ENCODE measurements around the gene SYNGR2. TPM values are rescaled to one million over a fixed set of nuclear protein-coding genes. Genes with fewer than 3 reads are reported as not detected.

SYNGR2 gene
- total RNA-seq, 2 donors from 2014 or later, result 39.2 to 39.6 TPM

DNA sequence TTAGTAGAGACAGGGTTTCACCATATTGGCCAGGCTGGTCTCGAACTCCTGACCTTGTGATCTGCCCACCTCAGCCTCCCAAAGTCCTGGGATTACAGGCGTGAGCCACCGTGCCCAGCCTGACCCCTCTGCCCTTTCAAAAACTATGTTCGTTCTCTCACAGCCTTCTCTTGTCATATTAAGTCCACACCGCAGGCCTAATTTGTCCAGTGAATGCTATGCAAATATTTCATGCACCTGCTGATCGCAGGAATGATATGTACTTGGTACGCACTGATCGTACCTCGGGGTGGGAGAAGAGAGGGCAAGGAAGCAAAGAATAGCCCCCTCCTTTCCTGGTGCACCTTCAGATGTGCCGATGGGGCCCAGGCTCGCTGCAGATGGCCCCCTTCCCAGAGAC lies 42.7 kb downstream of the SYNGR2 start:
- Mint-ChIP-seq H3K4me1 (peaks cover 10% of the 10 kb centered on the region), H3K4me3 (no peak overlapping the region), H3K27me3 (ENCODE audit: insufficient read depth) (peaks cover 6% of the 10 kb centered on the region), H3K36me3 (ENCODE audit: low read depth) (peaks cover 3% of the 10 kb centered on the region), H3K9me3 (no peaks in the 10 kb centered on the region), H3K27ac (no peak overlapping the region)
- no peak overlapping the region for H3K9ac ChIP-seq (ENCODE audit: extremely low read depth, low read length, poor library complexity, severe bottlenecking)
- H3K27ac ChIP-seq (ENCODE audit: low read depth, low read length), result no peak overlapping the region
- H3K27me3 ChIP-seq (ENCODE audit: control insufficient read depth, insufficient read depth, low read length, poor library complexity, severe bottlenecking), result no peaks in the 10 kb centered on the region
- no peak for DNase-seq
- 88 to 98% methylated on average over 7 to 11 of the region's 11 CpGs for WGBS, 2 experiments (ENCODE audit: insufficient coverage in 1 of 2, insufficient read length in 1 of 2)
- peaks cover under 1% of the 10 kb centered on the region for H3K36me3 ChIP-seq (ENCODE audit: control insufficient read depth, insufficient read depth, low read length)
- no peaks in the 10 kb centered on the region for H3K9me3 ChIP-seq (ENCODE audit: control insufficient read depth, low read length)
- no peak for TF ChIP-seq CTCF (conservative IDR thresholded peaks at IDR 0.05)
- no peaks in the 10 kb centered on the region for H3K4me1 ChIP-seq (ENCODE audit: control insufficient read depth, insufficient read depth, low read length)
- H3K4me3 ChIP-seq (ENCODE audit: low read length), result no peak overlapping the region

DNA sequence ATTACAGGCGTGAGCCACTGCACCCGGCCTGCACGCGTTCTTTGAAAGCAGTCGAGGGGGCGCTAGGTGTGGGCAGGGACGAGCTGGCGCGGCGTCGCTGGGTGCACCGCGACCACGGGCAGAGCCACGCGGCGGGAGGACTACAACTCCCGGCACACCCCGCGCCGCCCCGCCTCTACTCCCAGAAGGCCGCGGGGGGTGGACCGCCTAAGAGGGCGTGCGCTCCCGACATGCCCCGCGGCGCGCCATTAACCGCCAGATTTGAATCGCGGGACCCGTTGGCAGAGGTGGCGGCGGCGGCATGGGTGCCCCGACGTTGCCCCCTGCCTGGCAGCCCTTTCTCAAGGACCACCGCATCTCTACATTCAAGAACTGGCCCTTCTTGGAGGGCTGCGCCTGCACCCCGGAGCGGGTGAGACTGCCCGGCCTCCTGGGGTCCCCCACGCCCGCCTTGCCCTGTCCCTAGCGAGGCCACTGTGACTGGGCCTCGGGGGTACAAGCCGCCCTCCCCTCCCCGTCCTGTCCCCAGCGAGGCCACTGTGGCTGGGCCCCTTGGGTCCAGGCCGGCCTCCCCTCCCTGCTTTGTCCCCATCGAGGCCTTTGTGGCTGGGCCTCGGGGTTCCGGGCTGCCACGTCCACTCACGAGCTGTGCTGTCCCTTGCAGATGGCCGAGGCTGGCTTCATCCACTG lies 45.8 kb downstream of the SYNGR2 start, which contains the start of gene BIRC5:
BIRC5 (plus strand) TSS at position 238 of the 690 bp plus-strand sequence; CDS start at position 302, 64 bp downstream.
- peak within 1 kb of the TSS; percentile 95 for H3K27ac Mint-ChIP-seq

GRCh38 chr17:78214706-78215061 lies 46.3 kb downstream of the SYNGR2 start:
- peak overlapping the region; percentile 98 for H3K4me3 ChIP-seq (ENCODE audit: low read length)
- H3K27ac ChIP-seq (ENCODE audit: low read depth, low read length), result no peak overlapping the region
- H3K27me3 Mint-ChIP-seq (ENCODE audit: insufficient read depth), result peaks cover 6% of the 10 kb centered on the region
- H3K4me1 ChIP-seq (ENCODE audit: control insufficient read depth, insufficient read depth, low read length), result no peaks in the 10 kb centered on the region
- no peaks in the 10 kb centered on the region for H3K9me3 Mint-ChIP-seq
- WGBS, 2 experiments (ENCODE audit: insufficient coverage in 1 of 2, insufficient read length in 1 of 2), result 19 to 20% methylated on average over 3 to 5 of the region's 5 CpGs
- no peak for TF ChIP-seq CTCF (conservative IDR thresholded peaks at IDR 0.05)
- H3K4me1 Mint-ChIP-seq, result peaks cover 10% of the 10 kb centered on the region
- peaks cover 23% of the 10 kb centered on the region for H3K36me3 ChIP-seq (ENCODE audit: control insufficient read depth, insufficient read depth, low read length)
- H3K9me3 ChIP-seq (ENCODE audit: control insufficient read depth, low read length), result no peaks in the 10 kb centered on the region
- H3K4me3 Mint-ChIP-seq, result peak overlapping the region; percentile 87
- peak overlapping the region; percentile 76 for H3K9ac ChIP-seq (ENCODE audit: extremely low read depth, low read length, poor library complexity, severe bottlenecking)
- no peak for DNase-seq
- H3K36me3 Mint-ChIP-seq (ENCODE audit: low read depth), result peaks cover 25% of the 10 kb centered on the region
- H3K27ac Mint-ChIP-seq, result peak overlapping the region; percentile 95
- H3K27me3 ChIP-seq (ENCODE audit: control insufficient read depth, insufficient read depth, low read length, poor library complexity, severe bottlenecking), result no peaks in the 10 kb centered on the region

More for the DNA sequence above, 45.8 kb downstream of the SYNGR2 start, which contains the start of gene BIRC5:
- peaks cover 10% of the 10 kb centered on the region for H3K4me1 Mint-ChIP-seq
- peaks cover 20% of the 10 kb centered on the region for H3K36me3 Mint-ChIP-seq (ENCODE audit: low read depth)
- H3K27me3 Mint-ChIP-seq (ENCODE audit: insufficient read depth), result peaks cover 6% of the 10 kb centered on the region
- peak; percentile 98 for DNase-seq
- Histone ChIP-seq H3K27ac (ENCODE audit: low read depth, low read length) (peak within 1 kb of the TSS; percentile 66), H3K4me1 (ENCODE audit: control insufficient read depth, insufficient read depth, low read length) (no peaks in the 10 kb centered on the region), H3K9me3 (ENCODE audit: control insufficient read depth, low read length) (no peaks in the 10 kb centered on the region), H3K4me3 (ENCODE audit: low read length) (peak within 1 kb of the TSS; percentile 98), H3K9ac (ENCODE audit: extremely low read depth, low read length, poor library complexity, severe bottlenecking) (peak within 1 kb of the TSS; percentile 76), H3K36me3 (ENCODE audit: control insufficient read depth, insufficient read depth, low read length) (peaks cover 19% of the 10 kb centered on the region), H3K27me3 (ENCODE audit: control insufficient read depth, insufficient read depth, low read length, poor library complexity, severe bottlenecking) (no peaks in the 10 kb centered on the region)
- TF ChIP-seq CTCF (conservative IDR thresholded peaks at IDR 0.05), result no peak
- H3K4me3 Mint-ChIP-seq, result peak within 1 kb of the TSS; percentile 87
- WGBS, 2 experiments (ENCODE audit: insufficient coverage in 1 of 2, insufficient read length in 1 of 2), result 0 to 1% methylated on average over 30 to 60 of the region's 60 CpGs
- no peaks in the 10 kb centered on the region for H3K9me3 Mint-ChIP-seq
